Measurements from ENCODE around the gene ATG10. TPM values are rescaled to one million over a fixed set of nuclear protein-coding genes. Genes with fewer than 3 reads are reported as not detected.

Gene ATG10
- total RNA-seq, 1 donor from 2014 or later: 4.3 TPM

DNA sequence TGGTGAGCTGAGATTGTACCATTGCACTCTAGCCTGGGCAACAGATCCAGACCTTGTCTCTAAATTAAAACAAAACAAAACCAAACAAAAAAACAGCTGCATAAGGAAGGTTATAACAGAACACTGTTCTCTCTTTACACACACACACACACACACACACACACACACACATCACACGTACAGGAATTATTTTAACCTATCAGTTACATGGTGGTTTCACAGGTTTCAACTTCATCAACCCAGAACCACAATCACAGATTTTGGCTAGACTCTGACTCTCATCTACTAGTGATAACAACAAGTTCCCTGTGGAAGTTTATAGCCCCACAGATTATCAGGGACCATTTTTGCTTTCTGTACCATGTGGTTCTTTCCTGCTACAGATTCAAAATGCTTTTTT, 246.1 kb downstream of the ATG10 start:
- Mint-ChIP-seq H3K4me1 (ENCODE audit: low read depth, unreplicated experiment) (peaks cover 4% of the 10 kb centered on the region), H3K36me3 (ENCODE audit: low read depth, unreplicated experiment) (no peaks in the 10 kb centered on the region), H3K27ac (ENCODE audit: unreplicated experiment) (no peak overlapping the region), H3K9me3 (ENCODE audit: unreplicated experiment) (no peaks in the 10 kb centered on the region), H3K27me3 (ENCODE audit: low read depth, unreplicated experiment) (no peaks in the 10 kb centered on the region), H3K4me3 (ENCODE audit: unreplicated experiment) (no peak overlapping the region)
- Histone ChIP-seq H3K4me2 (ENCODE audit: low read length) (no peak overlapping the region), H3K36me3 (ENCODE audit: insufficient read depth, low read length) (no peaks in the 10 kb centered on the region), H3K79me2 (ENCODE audit: insufficient read depth, low read length) (no peaks in the 10 kb centered on the region), H3K27me3 (ENCODE audit: insufficient read depth, low read length) (no peaks in the 10 kb centered on the region), H3K27ac (ENCODE audit: low read depth, low read length) (no peak overlapping the region), H3K9me3 (ENCODE audit: insufficient read depth, low read depth, low read length) (no peaks in the 10 kb centered on the region), H2AFZ (ENCODE audit: low read depth, low read length) (no peak overlapping the region), H4K20me1 (ENCODE audit: insufficient read depth, low read length) (no peaks in the 10 kb centered on the region), H3K4me3 (ENCODE audit: insufficient read depth, low read depth, low read length) (no peak overlapping the region), H3K9ac (ENCODE audit: low read length) (no peak overlapping the region), H3K4me1 (ENCODE audit: insufficient read depth, low read length) (no peaks in the 10 kb centered on the region)
- no peak for TF ChIP-seq EZH2 (IDR thresholded peaks at IDR 0.05; ENCODE audit: insufficient read depth, low read length)
- FAIRE-seq (no peak), DNase-seq (ENCODE audit: low read depth) (no peak)

DNA sequence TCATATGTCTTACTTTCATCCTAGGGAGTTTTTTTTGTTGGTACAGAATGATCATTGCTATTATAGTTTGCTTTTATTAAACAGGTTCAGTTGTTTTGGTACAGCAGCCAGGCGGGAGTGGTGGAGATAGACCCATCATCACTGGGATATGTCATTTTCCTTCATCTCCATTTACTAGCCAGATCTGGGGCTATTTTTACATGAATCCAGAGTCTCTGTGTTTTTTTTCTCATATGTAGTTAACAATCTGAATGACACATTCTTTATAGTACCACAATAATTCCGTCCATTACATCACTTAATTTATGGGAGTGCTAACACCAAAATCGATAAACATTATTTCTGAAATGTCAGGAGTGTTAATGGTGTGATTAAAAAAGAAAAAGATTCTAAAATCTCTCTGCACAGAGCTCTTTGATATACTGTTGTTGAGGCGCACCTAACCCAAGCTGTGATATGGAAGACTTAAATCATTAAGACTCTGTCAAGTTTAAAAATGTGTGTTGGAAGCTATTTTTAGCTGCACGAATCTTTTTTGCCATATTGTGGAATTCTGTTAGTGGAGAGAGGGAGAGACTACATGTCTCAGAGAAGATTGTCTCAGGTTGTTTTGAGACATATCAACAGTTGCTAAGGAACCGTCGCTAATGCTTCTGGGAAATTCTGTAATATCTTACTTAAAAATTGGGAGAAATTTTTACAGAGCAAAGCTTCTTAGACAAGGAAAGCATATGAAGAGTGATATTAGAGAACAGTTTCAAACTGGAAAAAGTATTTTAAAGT, 246.7 kb downstream of the ATG10 start:
- Histone ChIP-seq H3K4me1 (ENCODE audit: insufficient read depth, low read length) (no peaks in the 10 kb centered on the region), H3K9me3 (ENCODE audit: insufficient read depth, low read depth, low read length) (no peaks in the 10 kb centered on the region), H3K27me3 (ENCODE audit: insufficient read depth, low read length) (no peaks in the 10 kb centered on the region), H3K4me3 (ENCODE audit: insufficient read depth, low read depth, low read length) (no peak overlapping the region), H3K79me2 (ENCODE audit: insufficient read depth, low read length) (no peaks in the 10 kb centered on the region), H3K36me3 (ENCODE audit: insufficient read depth, low read length) (no peaks in the 10 kb centered on the region), H3K4me2 (ENCODE audit: low read length) (no peak overlapping the region), H3K27ac (ENCODE audit: low read depth, low read length) (no peak overlapping the region), H4K20me1 (ENCODE audit: insufficient read depth, low read length) (no peaks in the 10 kb centered on the region), H2AFZ (ENCODE audit: low read depth, low read length) (no peak overlapping the region), H3K9ac (ENCODE audit: low read length) (no peak overlapping the region)
- Mint-ChIP-seq H3K9me3 (ENCODE audit: unreplicated experiment) (no peaks in the 10 kb centered on the region), H3K36me3 (ENCODE audit: low read depth, unreplicated experiment) (no peaks in the 10 kb centered on the region), H3K4me3 (ENCODE audit: unreplicated experiment) (no peak overlapping the region), H3K27me3 (ENCODE audit: low read depth, unreplicated experiment) (no peaks in the 10 kb centered on the region), H3K27ac (ENCODE audit: unreplicated experiment) (peak overlapping the region; percentile 9), H3K4me1 (ENCODE audit: low read depth, unreplicated experiment) (peaks cover 7% of the 10 kb centered on the region)
- no peak for TF ChIP-seq EZH2 (IDR thresholded peaks at IDR 0.05; ENCODE audit: insufficient read depth, low read length)
- TF ChIP-seq CTCF (IDR thresholded peaks at IDR 0.05; ENCODE audit: insufficient read depth, low read depth, low read length): no peak
- FAIRE-seq (no peak), DNase-seq (ENCODE audit: low read depth) (peak; percentile 3)

DNA sequence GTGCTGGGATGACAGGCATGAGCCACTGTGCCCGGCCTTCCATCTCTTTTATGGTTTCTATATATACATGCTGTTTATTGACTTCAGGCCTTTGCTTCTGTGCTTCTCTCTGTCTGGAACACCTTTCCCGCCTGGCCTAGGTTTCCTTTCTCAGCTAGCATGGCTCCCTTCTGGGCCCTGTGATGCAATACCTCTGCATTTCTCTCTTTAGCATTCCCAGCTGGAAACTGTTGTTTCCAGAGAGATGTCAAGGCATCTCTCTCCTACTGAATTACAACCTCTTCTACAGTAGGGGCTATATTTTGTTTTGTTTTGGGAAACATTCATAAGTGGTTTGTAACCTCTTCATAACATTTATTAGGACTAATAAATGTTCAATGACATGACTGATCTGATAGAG, 249.2 kb downstream of the ATG10 start:
- no peaks in the 10 kb centered on the region for H3K79me2 ChIP-seq (ENCODE audit: insufficient read depth, low read length)
- Mint-ChIP-seq H3K27me3 (ENCODE audit: low read depth, unreplicated experiment) (no peaks in the 10 kb centered on the region), H3K4me1 (ENCODE audit: low read depth, unreplicated experiment) (peaks cover 8% of the 10 kb centered on the region), H3K9me3 (ENCODE audit: unreplicated experiment) (no peaks in the 10 kb centered on the region), H3K36me3 (ENCODE audit: low read depth, unreplicated experiment) (no peaks in the 10 kb centered on the region), H3K4me3 (ENCODE audit: unreplicated experiment) (no peak overlapping the region), H3K27ac (ENCODE audit: unreplicated experiment) (no peak overlapping the region)
- H3K4me2 ChIP-seq (ENCODE audit: low read length): no peak overlapping the region
- no peak overlapping the region for H3K4me3 ChIP-seq (ENCODE audit: insufficient read depth, low read depth, low read length)
- no peak for TF ChIP-seq CTCF (IDR thresholded peaks at IDR 0.05; ENCODE audit: insufficient read depth, low read depth, low read length)
- no peak for TF ChIP-seq EZH2 (IDR thresholded peaks at IDR 0.05; ENCODE audit: insufficient read depth, low read length)
- H4K20me1 ChIP-seq (ENCODE audit: insufficient read depth, low read length): no peaks in the 10 kb centered on the region
- H2AFZ ChIP-seq (ENCODE audit: low read depth, low read length): no peak overlapping the region
- no peak overlapping the region for H3K9ac ChIP-seq (ENCODE audit: low read length)
- DNase-seq (ENCODE audit: low read depth): no peak
- H3K9me3 ChIP-seq (ENCODE audit: insufficient read depth, low read depth, low read length): no peaks in the 10 kb centered on the region
- FAIRE-seq: no peak
- no peaks in the 10 kb centered on the region for H3K4me1 ChIP-seq (ENCODE audit: insufficient read depth, low read length)
- no peaks in the 10 kb centered on the region for H3K27me3 ChIP-seq (ENCODE audit: insufficient read depth, low read length)
- H3K36me3 ChIP-seq (ENCODE audit: insufficient read depth, low read length): no peaks in the 10 kb centered on the region
- no peak overlapping the region for H3K27ac ChIP-seq (ENCODE audit: low read depth, low read length)

Data from astrocyte (in vitro differentiated cells and primary cell).